ENCODE measurements around the gene GLIS1. TPM values are rescaled to one million over a fixed set of nuclear protein-coding genes. Genes with fewer than 3 reads are reported as not detected.

The GLIS1 gene
- polyA plus RNA-seq, 1 experiment, result 1.9 TPM

GRCh38 chr1:53462769-53463501 is 276.0 kb downstream of the GLIS1 start:
- CTCF ChIA-PET, result no interaction called here
- Histone ChIP-seq H3K36me3 (ENCODE audit: control insufficient read depth, insufficient read depth, low read length) (no peaks in the 10 kb centered on the region; the same call in 1 of the 2 replicates), H3K4me3 (ENCODE audit: low read depth, low read length) (no peak overlapping the region), H3K27me3 (ENCODE audit: control insufficient read depth, insufficient read depth, low read length) (peaks cover 3% of the 10 kb centered on the region; the same call in 1 of the 2 replicates)
- TF ChIP-seq, protein P1, sequence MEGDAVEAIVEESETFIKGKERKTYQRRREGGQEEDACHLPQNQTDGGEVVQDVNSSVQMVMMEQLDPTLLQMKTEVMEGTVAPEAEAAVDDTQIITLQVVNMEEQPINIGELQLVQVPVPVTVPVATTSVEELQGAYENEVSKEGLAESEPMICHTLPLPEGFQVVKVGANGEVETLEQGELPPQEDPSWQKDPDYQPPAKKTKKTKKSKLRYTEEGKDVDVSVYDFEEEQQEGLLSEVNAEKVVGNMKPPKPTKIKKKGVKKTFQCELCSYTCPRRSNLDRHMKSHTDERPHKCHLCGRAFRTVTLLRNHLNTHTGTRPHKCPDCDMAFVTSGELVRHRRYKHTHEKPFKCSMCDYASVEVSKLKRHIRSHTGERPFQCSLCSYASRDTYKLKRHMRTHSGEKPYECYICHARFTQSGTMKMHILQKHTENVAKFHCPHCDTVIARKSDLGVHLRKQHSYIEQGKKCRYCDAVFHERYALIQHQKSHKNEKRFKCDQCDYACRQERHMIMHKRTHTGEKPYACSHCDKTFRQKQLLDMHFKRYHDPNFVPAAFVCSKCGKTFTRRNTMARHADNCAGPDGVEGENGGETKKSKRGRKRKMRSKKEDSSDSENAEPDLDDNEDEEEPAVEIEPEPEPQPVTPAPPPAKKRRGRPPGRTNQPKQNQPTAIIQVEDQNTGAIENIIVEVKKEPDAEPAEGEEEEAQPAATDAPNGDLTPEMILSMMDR (IDR thresholded peaks at IDR 0.05; ENCODE audit: insufficient read depth, low read depth, low read length), result no peak
- DNase-seq (ENCODE audit: low read depth), result no peak
- POLR2A ChIA-PET, result no interaction called here

GRCh38 chr1:53462193-53462592 is 276.8 kb downstream of the GLIS1 start:
- DNase-seq (ENCODE audit: low read depth), result no peak
- Histone ChIP-seq H3K27me3 (ENCODE audit: control insufficient read depth, insufficient read depth, low read length) (peaks cover 3% of the 10 kb centered on the region; the same call in 1 of the 2 replicates), H3K36me3 (ENCODE audit: control insufficient read depth, insufficient read depth, low read length) (no peaks in the 10 kb centered on the region; the same call in 1 of the 2 replicates), H3K4me3 (ENCODE audit: low read depth, low read length) (no peak overlapping the region)
- ChIA-PET CTCF (no interaction called here), POLR2A (no interaction called here)
- TF ChIP-seq, protein P1 (IDR thresholded peaks at IDR 0.05; ENCODE audit: insufficient read depth, low read depth, low read length), result no peak

- TF ChIP-seq, protein P1 (IDR thresholded peaks at IDR 0.05; ENCODE audit: insufficient read depth, low read depth, low read length), result no peak
- POLR2A ChIA-PET, result no interaction called here
- CTCF ChIA-PET, result no interaction called here
- peaks cover 3% of the 10 kb centered on the region; the same call in 1 of the 2 replicates for H3K27me3 ChIP-seq (ENCODE audit: control insufficient read depth, insufficient read depth, low read length)
- no peak overlapping the region for H3K4me3 ChIP-seq (ENCODE audit: low read depth, low read length)
- H3K36me3 ChIP-seq (ENCODE audit: control insufficient read depth, insufficient read depth, low read length), result no peaks in the 10 kb centered on the region; the same call in 1 of the 2 replicates
- no peak for DNase-seq (ENCODE audit: low read depth)
Measured at GRCh38 chr1:53461323-53462044, 277.5 kb downstream of the GLIS1 start.

DNA sequence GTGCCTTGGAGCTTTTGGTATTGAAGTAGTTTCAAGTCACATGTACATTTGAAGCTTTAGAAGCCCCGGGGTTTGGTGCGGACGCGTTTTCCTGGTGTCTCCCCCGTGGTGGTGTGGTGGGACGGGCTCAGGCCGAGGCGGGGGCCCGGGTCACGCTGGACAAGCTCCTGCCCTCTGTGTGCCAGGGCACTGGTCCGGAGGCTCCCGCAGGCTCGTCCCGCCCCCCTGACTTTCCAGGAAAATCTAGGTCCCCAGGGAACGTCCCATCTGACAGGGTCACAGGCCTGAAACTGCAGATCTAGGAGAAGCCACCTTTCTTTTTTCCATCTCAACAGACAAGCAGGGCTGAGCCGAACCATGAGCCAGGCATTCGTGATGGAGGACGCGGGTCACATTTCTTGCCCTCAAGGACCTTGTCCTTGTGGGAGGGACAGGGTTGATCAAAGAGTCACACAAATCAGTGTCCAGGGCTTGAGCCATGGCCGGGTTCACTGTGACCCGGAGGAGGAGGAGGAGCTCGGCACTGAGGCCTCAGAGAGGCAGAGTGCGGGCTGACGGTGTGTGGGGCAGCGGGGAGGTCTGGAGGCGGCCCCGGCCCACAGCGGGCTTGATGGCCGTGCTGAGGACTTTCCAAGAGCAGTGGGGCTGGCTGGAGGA is 278.2 kb downstream of the GLIS1 start:
- TF ChIP-seq, protein P1 (IDR thresholded peaks at IDR 0.05; ENCODE audit: insufficient read depth, low read depth, low read length), result no peak
- Histone ChIP-seq H3K4me3 (ENCODE audit: low read depth, low read length) (no peak overlapping the region), H3K36me3 (ENCODE audit: control insufficient read depth, insufficient read depth, low read length) (no peaks in the 10 kb centered on the region; the same call in 1 of the 2 replicates), H3K27me3 (ENCODE audit: control insufficient read depth, insufficient read depth, low read length) (peaks cover 3% of the 10 kb centered on the region; the same call in 1 of the 2 replicates)
- DNase-seq (ENCODE audit: low read depth), result no peak
- ChIA-PET POLR2A (no interaction called here), CTCF (no interaction called here)

- ChIA-PET CTCF (no interaction called here), POLR2A (no interaction called here)
- Histone ChIP-seq H3K27me3 (ENCODE audit: control insufficient read depth, insufficient read depth, low read length) (peaks cover 3% of the 10 kb centered on the region; the same call in 1 of the 2 replicates), H3K4me3 (ENCODE audit: low read depth, low read length) (no peak overlapping the region), H3K36me3 (ENCODE audit: control insufficient read depth, insufficient read depth, low read length) (no peaks in the 10 kb centered on the region; the same call in 1 of the 2 replicates)
- no peak for DNase-seq (ENCODE audit: low read depth)
- TF ChIP-seq, protein P1 (IDR thresholded peaks at IDR 0.05; ENCODE audit: insufficient read depth, low read depth, low read length), result no peak
Measured at GRCh38 chr1:53460211-53460634, 278.7 kb downstream of the GLIS1 start.

All from BJ (cell line).